Esophagus muscularis mucosa (tissue), 4 donors: ENCODE measurements around the gene MED13L.

Experiments used
- CTCF ChIP-seq, 3 experiments: fragments of 200-600 bp in 2 of 3; fragments of 450-650 bp in 1 of 3; sonication (generic) in 2 of 3; IDR thresholded peaks; one replicate each; pipeline ENCODE4 v1.5.1; 2017 to 2019; ENCODE audit warnings: antibody characterized with exemption in 3 of 3, mild to moderate bottlenecking in 2 of 3, moderate library complexity in 1 of 3
- EP300 ChIP-seq: sonication (generic); formaldehyde crosslinking; IDR thresholded peaks from one replicate; pipeline ENCODE4 v1.6.1; 2017; ENCODE audit warnings: antibody characterized with exemption
- POLR2A ChIP-seq: fragments of 450-650 bp; IDR thresholded peaks from one replicate; pipeline ENCODE4 v1.6.1; 2017; ENCODE audit warnings: antibody characterized with exemption, moderate library complexity, mild to moderate bottlenecking, low read depth
- POLR2AphosphoS5 ChIP-seq, 2 donors: sonication (generic); formaldehyde crosslinking; IDR thresholded peaks; one replicate each; pipeline ENCODE4 v1.6.1; 2017; ENCODE audit warnings: antibody characterized with exemption in 2 of 2

- TF ChIP-seq POLR2AphosphoS5 (IDR thresholded peaks at IDR 0.05): no peak
- no peak for TF ChIP-seq CTCF (IDR thresholded peaks at IDR 0.05)
- no peak for TF ChIP-seq POLR2A
- no peak for TF ChIP-seq EP300
Observed at GRCh38 chr12:116299665-116300328, 22.3 kb upstream of the MED13L start.
